Activated CD4-positive, alpha-beta T cell treated with anti-CD3 and anti-CD28 coated beads for 4 hours (primary cell): Measurements from ENCODE around the gene PTPRN2.

Experiments used
- DNase-seq, 2 donors: peaks; one replicate each; pipeline ENCODE4 v3.0.0-alpha.2; 2020

Gene PTPRN2

DNA sequence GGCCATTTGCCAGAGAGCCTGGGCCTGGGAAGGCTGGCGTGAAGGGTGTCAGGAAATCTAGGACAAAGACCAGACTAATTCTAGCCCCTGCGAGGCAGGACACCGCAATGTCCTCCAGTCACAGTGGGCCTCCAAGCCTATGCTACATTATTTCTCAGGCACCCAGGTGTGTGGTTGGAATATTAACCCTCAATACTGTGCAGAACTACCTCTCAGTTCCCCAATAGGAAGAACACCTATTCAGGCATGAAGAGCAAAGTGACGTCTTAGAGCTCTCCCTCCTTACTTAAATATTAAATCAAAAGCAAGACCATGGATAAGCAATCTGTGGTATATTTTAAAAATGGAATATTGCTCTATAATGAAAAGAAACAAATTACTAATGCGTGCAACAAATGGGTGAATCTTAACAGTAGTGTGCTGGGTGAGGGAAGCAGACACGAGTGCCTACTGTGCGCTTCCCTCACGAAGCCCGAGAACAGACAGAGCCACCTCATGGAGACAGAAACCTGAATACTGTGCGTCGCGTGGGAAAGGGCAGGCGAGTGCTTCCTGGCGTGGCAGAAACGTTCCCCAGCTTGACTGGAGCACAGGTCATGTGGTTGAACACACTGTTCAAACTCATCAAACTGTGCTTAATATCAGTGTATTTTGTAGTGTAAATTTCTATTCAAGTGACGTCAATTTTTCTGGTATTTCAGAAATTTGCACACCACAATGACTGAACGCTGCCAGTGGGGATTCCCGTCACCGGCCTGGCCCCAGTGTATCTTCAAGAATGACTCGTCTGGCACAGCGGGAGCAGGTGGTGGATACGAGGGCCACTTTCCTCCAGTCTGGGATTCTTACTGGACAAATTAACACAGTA lies 15.5 kb upstream of the PTPRN2 start:
- DNase-seq = no peak

DNA sequence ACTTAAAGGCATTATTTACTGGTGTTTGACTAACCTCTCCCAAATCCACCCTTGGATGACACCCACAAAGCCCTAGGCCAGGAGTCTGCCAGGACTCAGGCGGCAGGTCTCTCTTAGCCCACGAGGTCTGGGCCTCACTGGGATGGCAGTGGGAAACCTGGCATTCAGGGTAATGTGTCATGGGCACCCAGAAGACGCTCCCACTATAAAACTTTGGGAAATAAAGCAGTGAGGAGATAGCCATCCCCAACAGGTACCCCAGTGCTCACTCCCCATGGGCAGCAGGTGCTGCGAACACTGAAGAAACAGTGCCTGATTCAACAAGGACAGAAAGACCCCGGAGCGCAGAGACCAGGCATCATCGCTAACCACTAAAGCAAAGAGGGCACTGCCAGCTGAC lies 14.4 kb upstream of the PTPRN2 start:
- no peak for DNase-seq

- no peak for DNase-seq
Observed at GRCh38 chr7:158601090-158601489, 13.5 kb upstream of the PTPRN2 start.

DNA sequence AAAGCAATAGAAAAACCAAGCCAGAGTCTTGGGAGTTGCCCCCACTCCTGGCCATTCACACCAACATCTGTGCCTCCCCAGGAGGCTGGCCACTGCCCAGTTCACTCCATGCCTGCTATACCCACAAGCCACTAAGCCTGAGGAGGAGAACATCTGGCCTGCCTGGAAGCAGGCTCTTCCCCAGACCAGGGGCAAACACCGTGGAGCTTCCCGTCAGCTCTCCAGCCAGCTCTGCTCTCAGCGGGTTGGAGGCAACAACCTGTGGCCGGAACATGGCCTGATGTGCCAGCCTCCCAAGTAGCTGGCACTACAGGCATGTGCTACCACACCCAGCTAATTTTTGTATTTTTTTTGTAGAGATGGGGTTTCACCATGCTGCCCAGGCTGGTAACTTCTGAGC lies 9.1 kb upstream of the PTPRN2 start:
- DNase-seq = no peak

DNA sequence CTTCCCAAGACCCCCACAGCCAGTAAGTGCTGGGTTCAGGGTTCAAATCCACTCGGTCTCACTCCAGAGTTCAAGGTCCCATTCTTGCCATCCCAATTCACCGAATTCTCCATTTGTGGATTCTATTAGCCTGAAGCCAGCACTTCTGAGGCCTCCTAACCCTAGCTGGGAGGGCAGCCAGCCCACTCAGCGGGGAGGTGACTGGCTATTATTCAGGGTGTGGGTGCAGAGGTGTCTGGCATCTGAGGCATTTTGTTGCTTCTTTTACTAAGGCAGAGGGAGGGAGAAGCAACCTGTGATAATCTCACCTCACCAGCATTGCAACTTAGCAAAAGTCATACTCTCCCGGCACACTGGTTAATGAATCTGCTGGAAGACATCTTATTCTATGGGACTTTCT lies 8.7 kb upstream of the PTPRN2 start:
- DNase-seq = no peak

DNA sequence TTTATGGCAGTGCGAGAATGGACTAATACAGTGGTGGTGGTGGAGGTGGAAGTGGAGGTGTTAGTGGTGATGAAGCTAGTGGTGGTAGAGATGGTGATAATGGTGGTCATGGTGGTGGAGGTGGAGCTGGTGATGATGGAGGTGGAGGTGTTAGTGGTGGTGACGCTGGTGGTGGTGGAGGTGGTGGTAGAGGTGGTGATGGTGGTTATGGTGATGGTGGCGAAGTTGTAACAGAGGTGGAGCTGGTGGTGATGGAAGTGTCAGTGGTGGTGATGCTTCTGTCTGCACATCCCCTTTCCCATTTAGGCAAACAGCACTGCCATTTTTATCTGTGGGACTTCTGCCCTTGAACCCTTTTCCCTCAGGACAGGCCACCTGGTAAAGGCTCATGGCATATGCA lies 7.4 kb upstream of the PTPRN2 start:
- no peak for DNase-seq

DNA sequence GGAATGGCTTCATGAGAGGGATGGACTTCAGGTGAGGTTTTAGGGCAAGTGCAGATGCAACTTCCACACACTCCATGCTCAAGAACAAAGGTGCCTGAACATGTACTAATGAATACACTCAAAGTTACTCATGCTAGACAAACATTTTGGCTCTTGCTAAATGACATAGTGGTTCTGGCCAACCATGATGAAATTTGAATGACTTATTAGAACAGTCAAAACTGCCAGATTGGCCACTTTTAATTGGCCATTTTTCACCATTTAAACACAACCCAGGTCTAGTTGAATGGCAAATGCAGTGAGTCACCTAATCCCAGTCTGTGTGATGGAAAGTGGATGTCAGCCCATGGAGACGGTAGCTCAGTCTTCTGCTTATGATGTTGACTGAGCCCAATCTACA lies 4.9 kb upstream of the PTPRN2 start:
- DNase-seq = no peak

DNA sequence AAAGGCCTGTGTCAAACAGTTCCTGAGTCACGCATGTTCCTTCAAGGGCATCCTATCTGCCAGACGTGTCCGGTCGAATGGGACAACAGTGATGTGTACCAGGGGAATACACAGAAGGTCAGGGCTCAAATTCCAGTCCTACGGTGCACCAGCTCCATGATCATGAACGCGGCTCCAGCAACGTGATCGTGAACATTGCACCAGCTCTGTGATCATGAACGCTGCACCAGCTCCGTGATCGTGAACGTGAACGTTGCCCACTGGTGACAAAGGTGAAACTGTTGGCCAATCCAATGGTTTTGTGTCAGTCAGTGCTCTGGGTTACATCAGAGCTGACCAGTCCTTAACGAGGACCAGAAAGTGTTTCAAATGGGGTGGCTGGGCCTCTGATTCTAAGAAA lies 4.3 kb upstream of the PTPRN2 start:
- no peak for DNase-seq

DNA sequence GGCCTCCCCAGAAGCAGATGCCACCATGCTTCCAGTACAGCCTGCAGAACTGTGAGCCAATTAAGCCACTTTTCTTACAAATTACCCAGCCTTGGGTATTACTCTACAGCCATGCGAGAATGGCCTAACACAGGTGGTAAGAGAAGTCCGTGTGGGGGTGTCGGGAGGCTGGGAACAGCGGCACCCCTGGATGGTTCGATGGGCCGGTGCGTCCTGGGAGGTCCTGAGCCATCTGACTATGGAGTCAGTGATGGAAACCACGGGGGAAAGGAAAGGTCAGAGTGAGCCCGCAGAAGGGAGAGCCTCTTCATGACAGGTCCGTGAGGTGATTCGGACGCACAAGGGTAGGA lies 2.5 kb upstream of the PTPRN2 start:
- no peak for DNase-seq

- DNase-seq = no peak
Observed at GRCh38 chr7:158589653-158590052, 2.0 kb upstream of the PTPRN2 start.

GRCh38 chr7:158588878-158589442 lies 1.3 kb upstream of the PTPRN2 start:
- DNase-seq = no peak

- DNase-seq = no peak
Observed at GRCh38 chr7:158588085-158588877, 658 bp upstream of the PTPRN2 start.

GRCh38 chr7:158586499-158587161 lies 993 bp downstream of the PTPRN2 start:
- DNase-seq = no peak

GRCh38 chr7:158585721-158586498 lies 1.7 kb downstream of the PTPRN2 start:
- DNase-seq = no peak

- no peak for DNase-seq
Observed at GRCh38 chr7:158584407-158584806, 3.2 kb downstream of the PTPRN2 start.

DNA sequence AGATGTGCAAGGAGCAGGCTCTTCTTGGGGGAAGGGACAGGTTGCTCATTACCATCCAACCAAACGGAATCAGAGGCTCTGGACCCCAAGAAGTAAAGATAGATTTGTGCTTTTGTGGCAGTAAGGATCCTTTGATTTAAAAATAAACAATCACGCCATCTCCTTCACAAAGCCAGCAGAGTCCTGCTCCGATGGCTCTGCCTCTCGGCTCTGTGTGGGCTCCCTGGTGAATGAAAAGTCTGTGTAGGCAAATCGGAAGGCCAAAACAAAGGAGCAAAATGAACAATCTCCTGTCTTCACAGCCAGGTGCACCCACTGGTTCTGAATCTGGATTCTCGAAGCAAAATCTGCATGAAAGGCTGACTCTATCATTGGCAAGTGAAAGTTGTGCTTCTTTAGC lies 3.8 kb downstream of the PTPRN2 start:
- no peak for DNase-seq

DNA sequence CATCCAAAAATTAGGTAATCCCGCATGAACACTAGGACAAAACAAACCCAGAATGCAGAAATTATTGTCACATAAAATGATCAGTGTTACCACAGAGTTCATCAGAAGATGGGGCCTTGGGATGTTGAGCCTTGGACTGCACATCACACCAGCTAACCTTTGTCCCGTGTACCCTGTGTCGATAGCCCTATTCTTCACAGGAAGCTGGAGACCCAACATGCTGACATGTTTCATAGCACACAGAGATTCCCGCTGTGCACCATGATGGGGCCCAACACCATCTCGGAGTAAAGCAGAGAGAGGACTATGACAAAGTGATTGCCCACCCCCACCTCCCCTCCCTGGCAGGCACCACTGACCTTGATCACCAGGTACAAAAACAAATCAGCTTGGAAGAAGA lies 4.5 kb downstream of the PTPRN2 start:
- no peak for DNase-seq

- DNase-seq = no peak
Observed at GRCh38 chr7:158582089-158582456, 5.5 kb downstream of the PTPRN2 start.

GRCh38 chr7:158581440-158582088 lies 6.1 kb downstream of the PTPRN2 start:
- no peak for DNase-seq

DNA sequence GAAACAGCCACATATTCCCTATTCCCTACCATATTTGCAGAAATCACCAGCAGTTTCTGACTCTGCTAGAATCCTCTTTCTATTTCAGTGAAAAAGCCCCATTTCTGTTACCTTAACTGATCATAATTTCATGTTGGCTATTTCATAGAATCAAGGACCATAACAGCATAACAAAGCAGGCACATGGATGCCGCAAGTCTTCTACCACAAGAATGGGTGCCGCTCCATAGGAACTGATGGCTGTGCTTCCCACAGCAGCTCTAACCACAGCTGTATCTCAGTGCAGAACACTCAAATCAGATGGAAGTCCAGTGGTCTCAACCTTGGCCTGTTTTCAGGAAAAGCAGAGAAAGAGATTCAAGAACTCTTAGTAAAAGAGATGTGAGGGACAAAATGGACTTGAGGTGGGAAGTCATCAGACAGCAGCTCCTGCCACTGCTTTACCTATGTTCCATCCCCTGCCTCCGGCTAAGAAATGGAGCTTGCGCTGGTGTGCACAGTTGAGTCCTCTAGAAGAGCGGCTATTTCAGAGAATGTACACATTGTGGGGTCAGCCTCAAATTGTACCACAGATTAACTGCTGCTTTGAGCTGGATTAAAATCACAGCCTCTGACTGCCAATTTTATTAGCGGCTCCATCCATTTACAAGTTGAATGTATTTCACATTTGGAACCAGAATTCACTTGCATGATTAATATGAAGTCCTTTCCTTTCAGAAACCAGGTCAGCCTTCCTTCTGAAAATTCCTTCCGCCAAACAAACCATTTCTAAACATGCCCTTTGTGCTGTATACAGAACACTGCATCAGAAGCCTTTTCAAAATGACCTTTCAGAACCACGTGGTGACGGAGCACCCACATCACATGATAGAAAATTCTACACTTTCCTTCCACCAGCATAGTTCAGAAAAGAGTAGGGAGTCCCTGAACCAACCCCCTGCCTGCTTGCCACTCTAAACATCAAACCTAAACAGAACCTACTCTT lies 7.7 kb downstream of the PTPRN2 start:
- DNase-seq = no peak
